Measurements from ENCODE around the gene ZC2HC1C. TPM values are rescaled to one million over a fixed set of nuclear protein-coding genes. Genes with fewer than 3 reads are reported as not detected.

ZC2HC1C gene
- total and polyA plus RNA-seq, 9 of the 15 experiments (the other 6 are each of a cell fraction or from before 2014, with no cell fraction given), result 6.3 to 9.2 (median 7.7) TPM

- H3K9me3 ChIP-seq (replicated peaks; ENCODE audit: control insufficient read depth, insufficient read depth, low read depth, low read length), result no peaks in the 10 kb centered on the region
- DNase-seq (ENCODE audit: extremely low read depth in 1 of 4, low spot score in 3 of 4) (no peak), FAIRE-seq (no peak), ATAC-seq (no peak)
- no peaks in the 10 kb centered on the region for H3K79me2 ChIP-seq (ENCODE audit: control insufficient read depth, insufficient read depth, low read length)
- H3K27me3 ChIP-seq (ENCODE audit: control insufficient read depth in 2 of 2, insufficient read depth in 2 of 2, low read length in 2 of 2), result no peaks in the 10 kb centered on the region
- intact Hi-C loops (cut with micrococcal nuclease), result no loop called here
- no peak overlapping the region for H3K27ac ChIP-seq (ENCODE audit: extremely low read depth, low read depth, low read length)
- H3K4me2 ChIP-seq (ENCODE audit: insufficient read depth, low read length), result no peak overlapping the region
- no peaks in the 10 kb centered on the region for H4K20me1 ChIP-seq (replicated peaks; ENCODE audit: control insufficient read depth, insufficient read depth, low read length)
- no peak overlapping the region for H2AFZ ChIP-seq (ENCODE audit: low read depth, low read length)
- H3K4me1 ChIP-seq (replicated peaks in 1 of 2; ENCODE audit: control insufficient read depth in 2 of 2, insufficient read depth in 2 of 2, low read length in 2 of 2), result no peaks in the 10 kb centered on the region
- no peak for TF ChIP-seq NELFE (IDR thresholded peaks at IDR 0.05; ENCODE audit: insufficient read depth, insufficient read length)
- TF ChIP-seq NEUROD1 (IDR thresholded peaks at IDR 0.05; ENCODE audit: borderline replicate concordance, low read depth, low read length, partially characterized antibody), result no peak
- no peak for TF ChIP-seq RBM14 (IDR thresholded peaks at IDR 0.05; ENCODE audit: borderline replicate concordance, insufficient read depth, low read depth, low read length)
- CTCF ChIA-PET (ENCODE audit: low intra/inter-chr PET ratio), result no interaction called here
- POLR2A ChIA-PET, result interaction anchor here (0.6 to 1.1 kb wide), 3 partner anchors 9 to 155 kb away, joined by 3 read pairs; no protein-coding TSS in a partner anchor
- no peaks in the 10 kb centered on the region for H3K9me1 ChIP-seq (ENCODE audit: control insufficient read depth, insufficient read depth, low read length)
- H3K9ac ChIP-seq (ENCODE audit: insufficient read depth in 1 of 2, low read depth in 2 of 2, low read length in 2 of 2), result no peak overlapping the region
- no peak overlapping the region for H3K4me3 ChIP-seq
- no TSS peak for BruUV-seq (replicated peaks)
- peaks cover 36% of the 10 kb centered on the region for H3K36me3 ChIP-seq (ENCODE audit: control insufficient read depth, insufficient read depth, low read length)
- in situ Hi-C loops (cut with MboI), result no loop called here
- 82% methylated on average over 4 of the region's 4 CpGs for WGBS (ENCODE audit: insufficient coverage, low coverage, missing lambda C conversion rate)
Observed at GRCh38 chr14:75095690-75096089, 26.2 kb downstream of the ZC2HC1C start.

GRCh38 chr14:75096959-75097358 lies 27.5 kb downstream of the ZC2HC1C start:
- FAIRE-seq (no peak), ATAC-seq (no peak), DNase-seq (ENCODE audit: extremely low read depth in 1 of 4, low spot score in 3 of 4) (no peak)
- Histone ChIP-seq H3K79me2 (ENCODE audit: control insufficient read depth, insufficient read depth, low read length) (no peaks in the 10 kb centered on the region), H3K4me1 (replicated peaks in 1 of 2; ENCODE audit: control insufficient read depth in 2 of 2, insufficient read depth in 2 of 2, low read length in 2 of 2) (no peaks in the 10 kb centered on the region), H3K4me3 (no peak overlapping the region), H3K9ac (ENCODE audit: insufficient read depth in 1 of 2, low read depth in 2 of 2, low read length in 2 of 2) (no peak overlapping the region), H2AFZ (ENCODE audit: low read depth, low read length) (no peak overlapping the region), H3K27me3 (ENCODE audit: control insufficient read depth in 2 of 2, insufficient read depth in 2 of 2, low read length in 2 of 2) (no peaks in the 10 kb centered on the region), H3K9me1 (ENCODE audit: control insufficient read depth, insufficient read depth, low read length) (no peaks in the 10 kb centered on the region), H3K9me3 (replicated peaks; ENCODE audit: control insufficient read depth, insufficient read depth, low read depth, low read length) (no peaks in the 10 kb centered on the region), H3K4me2 (ENCODE audit: insufficient read depth, low read length) (no peak overlapping the region), H3K36me3 (ENCODE audit: control insufficient read depth, insufficient read depth, low read length) (peaks cover 42% of the 10 kb centered on the region), H4K20me1 (replicated peaks; ENCODE audit: control insufficient read depth, insufficient read depth, low read length) (no peaks in the 10 kb centered on the region), H3K27ac (ENCODE audit: extremely low read depth, low read depth, low read length) (no peak overlapping the region)
- WGBS (ENCODE audit: insufficient coverage, low coverage, missing lambda C conversion rate), result 85% methylated on average over 6 of the region's 6 CpGs
- intact Hi-C loops (cut with micrococcal nuclease) (no loop called here), in situ Hi-C loops (cut with MboI) (no loop called here)
- ChIA-PET CTCF (ENCODE audit: low intra/inter-chr PET ratio) (no interaction called here), POLR2A (interaction anchor here (0.8 kb wide), 1 partner anchor 9 kb away, joined by 6 read pairs; no protein-coding TSS in a partner anchor)
- TF ChIP-seq PHF20 (IDR thresholded peaks at IDR 0.05; ENCODE audit: partially characterized antibody), result no peak
- no peak for TF ChIP-seq ZEB2 (IDR thresholded peaks at IDR 0.05)
- TF ChIP-seq LEF1 (IDR thresholded peaks at IDR 0.05), result no peak
- no peak for TF ChIP-seq U2AF2 (optimal IDR thresholded peaks at IDR 0.05; ENCODE audit: low read depth, low read length)
- no peak for TF ChIP-seq CAMTA2 (CRISPR knock-in tag; conservative IDR thresholded peaks at IDR 0.05)
- no peak for TF ChIP-seq ZNF41 (CRISPR knock-in tag; conservative IDR thresholded peaks at IDR 0.05)
- TF ChIP-seq CHD1 (IDR thresholded peaks at IDR 0.05; ENCODE audit: low read length), result no peak
- BruUV-seq (replicated peaks), result no TSS peak

Measured in K562 (cell line).